22Rv1 (cell line): Measurements from ENCODE around the gene MSANTD1.

Experiments
- CTCF ChIP-seq: fragments of 450-650 bp; IDR thresholded peaks from 2 replicates; pipeline ENCODE4 v1.5.1; 2017; ENCODE audit warnings: mild to moderate bottlenecking
- ZFX ChIP-seq: fragments of 450-650 bp; IDR thresholded peaks from 2 replicates; pipeline ENCODE4 v1.6.1; 2017; ENCODE audit warnings: antibody characterized with exemption, borderline replicate concordance

- TF ChIP-seq CTCF (no peak), ZFX (no peak)
Observed at GRCh38 chr4:3290476-3290875, 41.5 kb downstream of the MSANTD1 start.
